Mesenchymal stem cell (in vitro differentiated cells and primary cell): ENCODE results near the gene CDH4.
"Not testable (repeated sequence)": the region's sequence is repeated elsewhere in the genome, so short reads cannot be mapped to it uniquely, and the experiment has no call there.

Experiments
- DNase-seq: peaks from one replicate; pipeline ENCODE4 v3.0.0-alpha.2; 2013
- H2AFZ ChIP-seq: one replicate; pipeline ENCODE4 v1.6.1; 2013; ENCODE audit warnings: low read depth, mild to moderate bottlenecking, control low read depth, inconsistent platforms, low read length, moderate library complexity
- H2AK5ac ChIP-seq: 2 replicates; pipeline ENCODE4 v1.6.1; 2013; ENCODE audit warnings: low read length, moderate library complexity, mild to moderate bottlenecking, inconsistent platforms; ENCODE audit not compliant: severe bottlenecking
- H2BK120ac ChIP-seq: one replicate; pipeline ENCODE4 v1.6.1; 2013; ENCODE audit warnings: low read depth, mild to moderate bottlenecking, inconsistent platforms, low read length, moderate library complexity
- H2BK12ac ChIP-seq, 2 experiments: one replicate each; pipeline ENCODE4 v1.6.1; 2013; ENCODE audit warnings: inconsistent platforms in 2 of 2, low read length in 2 of 2, mild to moderate bottlenecking in 2 of 2, moderate library complexity in 2 of 2, control low read depth in 1 of 2
- H2BK15ac ChIP-seq: one replicate; pipeline ENCODE4 v1.6.1; 2013; ENCODE audit warnings: mild to moderate bottlenecking, low read depth, inconsistent platforms; ENCODE audit not compliant: poor library complexity, severe bottlenecking
- H2BK5ac ChIP-seq: 2 replicates; pipeline ENCODE4 v1.6.1; 2013; ENCODE audit warnings: low read depth, mild to moderate bottlenecking, low read length, control low read depth, inconsistent platforms; ENCODE audit not compliant: poor library complexity, severe bottlenecking
- H3K14ac ChIP-seq, 2 experiments: one replicate each; pipeline ENCODE4 v1.6.1; 2013; ENCODE audit warnings: inconsistent platforms in 2 of 2, low read length in 2 of 2, control low read depth in 1 of 2, mild to moderate bottlenecking in 1 of 2, moderate library complexity in 1 of 2
- H3K18ac ChIP-seq, 2 experiments: one replicate each; pipeline ENCODE4 v1.6.1; 2013; ENCODE audit warnings: inconsistent platforms in 2 of 2, low read length in 2 of 2, control low read depth in 1 of 2, low read depth in 1 of 2, mild to moderate bottlenecking in 1 of 2
- H3K23ac ChIP-seq, 2 experiments: one replicate each; pipeline ENCODE4 v1.6.1; 2013; ENCODE audit warnings: inconsistent platforms in 2 of 2, low read length in 2 of 2, mild to moderate bottlenecking in 2 of 2, moderate library complexity in 2 of 2, control low read depth in 1 of 2
- H3K27ac ChIP-seq: 2 replicates; pipeline ENCODE4 v1.5.1; 2013; ENCODE audit warnings: mild to moderate bottlenecking, moderate library complexity, low read length, control low read depth, inconsistent platforms; ENCODE audit not compliant: poor library complexity, severe bottlenecking
- H3K27me3 ChIP-seq, 2 experiments: 2 replicates each; pipeline versions ENCODE4 v1.6.1 to v1.7.0; 2013; ENCODE audit warnings: low read length in 2 of 2, mild to moderate bottlenecking in 2 of 2, moderate library complexity in 2 of 2, control low read depth in 1 of 2, inconsistent platforms in 1 of 2; ENCODE audit not compliant: control insufficient read depth in 1 of 2, insufficient read depth in 1 of 2
- H3K36me3 ChIP-seq, 2 experiments: 2 replicates each; pipeline versions ENCODE4 v1.6.1 to v1.7.0; 2013; ENCODE audit warnings: low read length in 2 of 2, control low read depth in 1 of 2, inconsistent platforms in 1 of 2, low read depth in 1 of 2, mild to moderate bottlenecking in 1 of 2; ENCODE audit not compliant: insufficient read depth in 2 of 2, control insufficient read depth in 1 of 2
- H3K4ac ChIP-seq, 2 experiments: one replicate each; pipeline ENCODE4 v1.6.1; 2013; ENCODE audit warnings: inconsistent platforms in 2 of 2, low read length in 2 of 2, mild to moderate bottlenecking in 2 of 2, moderate library complexity in 2 of 2, control low read depth in 1 of 2, low read depth in 1 of 2
- H3K4me1 ChIP-seq: 2 replicates; pipeline ENCODE4 v1.6.1; 2013; ENCODE audit warnings: low read depth, low read length, control low read depth; ENCODE audit not compliant: control insufficient read depth, insufficient read depth
- H3K4me2 ChIP-seq: 2 replicates; pipeline ENCODE4 v1.6.1; 2013; ENCODE audit warnings: low read length, mild to moderate bottlenecking, inconsistent platforms; ENCODE audit not compliant: poor library complexity, severe bottlenecking
- H3K4me3 ChIP-seq, 2 experiments: 2 replicates each; pipeline versions ENCODE4 v1.5.1 to v1.7.0; 2013; ENCODE audit warnings: low read length in 2 of 2, mild to moderate bottlenecking in 2 of 2, control low read depth in 1 of 2, low read depth in 1 of 2; ENCODE audit not compliant: insufficient read depth in 1 of 2
- H3K79me1 ChIP-seq: replicated peaks from 2 replicates; pipeline ENCODE4 v1.6.1; 2013; ENCODE audit warnings: mild to moderate bottlenecking, control low read depth, low read length, inconsistent platforms; ENCODE audit not compliant: poor library complexity, severe bottlenecking
- H3K9ac ChIP-seq: 2 replicates; pipeline ENCODE4 v1.7.0; 2013; ENCODE audit warnings: mild to moderate bottlenecking, low read length, moderate library complexity
- H3K9me3 ChIP-seq: 2 replicates; pipeline ENCODE4 v1.7.0; 2013; ENCODE audit warnings: mild to moderate bottlenecking, low read length; ENCODE audit not compliant: control insufficient read depth
- H4K8ac ChIP-seq: one replicate; pipeline ENCODE4 v1.6.1; 2013; ENCODE audit warnings: inconsistent platforms, mild to moderate bottlenecking, low read length, moderate library complexity
- H4K91ac ChIP-seq: one replicate; pipeline ENCODE4 v1.6.1; 2013; ENCODE audit warnings: mild to moderate bottlenecking, low read length, inconsistent platforms
- WGBS: methylation state at CpG from one replicate; pipeline ENCODE4 v1.1.7; 2013; ENCODE audit warnings: mixed read lengths; 5-methylcytosine and 5-hydroxymethylcytosine counted together

Gene CDH4

GRCh38 chr20:61941721-61942405, 689.8 kb downstream of the CDH4 start:
- H4K8ac ChIP-seq, result no peak overlapping the region
- H2BK15ac ChIP-seq, result no peak overlapping the region
- no peaks in the 10 kb centered on the region for H3K79me1 ChIP-seq
- no peak overlapping the region for H3K4ac ChIP-seq
- no peak overlapping the region for H3K4me2 ChIP-seq
- peaks cover 6 to 16% of the 10 kb centered on the region in 2 experiments for H3K27me3 ChIP-seq
- WGBS, result 87% methylated on average over 16 of the region's 16 CpGs
- H3K23ac ChIP-seq, result no peak overlapping the region
- H2BK5ac ChIP-seq, result no peak overlapping the region
- no peak overlapping the region for H3K18ac ChIP-seq
- peak overlapping the region in 1 of 2 experiments; percentile 32 for H3K14ac ChIP-seq
- H4K91ac ChIP-seq, result no peak overlapping the region
- H3K27ac ChIP-seq, result no peak overlapping the region
- no peaks in the 10 kb centered on the region for H3K9me3 ChIP-seq
- H2AFZ ChIP-seq, result no peak overlapping the region
- DNase-seq, result no peak
- H3K36me3 ChIP-seq, result no peaks in the 10 kb centered on the region
- no peak overlapping the region for H2AK5ac ChIP-seq
- H2BK120ac ChIP-seq, result no peak overlapping the region
- H2BK12ac ChIP-seq, result no peak overlapping the region
- no peak overlapping the region for H3K9ac ChIP-seq
- H3K4me1 ChIP-seq, result peaks cover 2% of the 10 kb centered on the region
- no peak overlapping the region for H3K4me3 ChIP-seq

GRCh38 chr20:61942526-61942925, 690.5 kb downstream of the CDH4 start:
- H2BK5ac ChIP-seq, result no peak overlapping the region
- H2AFZ ChIP-seq, result no peak overlapping the region
- H3K4me3 ChIP-seq, result no peak overlapping the region
- H3K18ac ChIP-seq, result no peak overlapping the region
- no peak overlapping the region for H2BK120ac ChIP-seq
- no peak overlapping the region for H2BK15ac ChIP-seq
- H3K14ac ChIP-seq, result no peak overlapping the region
- H3K4me1 ChIP-seq, result peaks cover 2% of the 10 kb centered on the region
- H2BK12ac ChIP-seq, result no peak overlapping the region
- DNase-seq, result no peak
- no peak overlapping the region for H3K4ac ChIP-seq
- H4K8ac ChIP-seq, result no peak overlapping the region
- H3K4me2 ChIP-seq, result no peak overlapping the region
- no peaks in the 10 kb centered on the region for H3K9me3 ChIP-seq
- H4K91ac ChIP-seq, result no peak overlapping the region
- no peaks in the 10 kb centered on the region for H3K79me1 ChIP-seq
- H3K23ac ChIP-seq, result no peak overlapping the region
- H3K36me3 ChIP-seq, result no peaks in the 10 kb centered on the region
- H3K27me3 ChIP-seq, result peaks cover 6 to 12% of the 10 kb centered on the region in 2 experiments
- H3K27ac ChIP-seq, result no peak overlapping the region
- no peak overlapping the region for H3K9ac ChIP-seq
- H2AK5ac ChIP-seq, result no peak overlapping the region
- WGBS, result 88% methylated on average over 7 of the region's 9 CpGs

- H2BK5ac ChIP-seq, H3K18ac ChIP-seq, H2BK15ac ChIP-seq, DNase-seq, H3K4me2 ChIP-seq, H2AK5ac ChIP-seq, H3K4me1 ChIP-seq, H2AFZ ChIP-seq, H4K91ac ChIP-seq, H3K27me3 ChIP-seq, H3K79me1 ChIP-seq, H3K14ac ChIP-seq, H3K27ac ChIP-seq, H3K23ac ChIP-seq, H3K4ac ChIP-seq, H2BK120ac ChIP-seq, H3K36me3 ChIP-seq, H2BK12ac ChIP-seq, H4K8ac ChIP-seq, H3K9me3 ChIP-seq, H3K9ac ChIP-seq, H3K4me3 ChIP-seq: not testable (repeated sequence)
- WGBS, result no CpG with 5 or more reads among the region's 34 CpGs
Observed at GRCh38 chr20:61944967-61945366, 692.9 kb downstream of the CDH4 start.

GRCh38 chr20:61945495-61945894, 693.4 kb downstream of the CDH4 start:
- H3K23ac ChIP-seq, H3K9ac ChIP-seq, H3K36me3 ChIP-seq, H3K9me3 ChIP-seq, H3K27ac ChIP-seq, H2AFZ ChIP-seq, H4K8ac ChIP-seq, H3K27me3 ChIP-seq, H3K4me1 ChIP-seq, H3K4me2 ChIP-seq, H2BK5ac ChIP-seq, H4K91ac ChIP-seq, H2BK12ac ChIP-seq, H3K18ac ChIP-seq, H3K4ac ChIP-seq, DNase-seq, H3K4me3 ChIP-seq, H2BK15ac ChIP-seq, H3K79me1 ChIP-seq, H3K14ac ChIP-seq, H2AK5ac ChIP-seq, H2BK120ac ChIP-seq: not testable (repeated sequence)
- WGBS, result no CpG with 5 or more reads among the region's 29 CpGs
